ENCODE measurements around the gene PGLYRP4. TPM values are rescaled to one million over a fixed set of nuclear protein-coding genes. Genes with fewer than 3 reads are reported as not detected.

Gene PGLYRP4
- total and polyA plus RNA-seq, 9 donors, result not detected

GRCh38 chr1:153396461-153396860 is 47.8 kb upstream of the PGLYRP4 start:
- no peaks in the 10 kb centered on the region for H3K4me1 ChIP-seq (ENCODE audit: insufficient read depth)
- no peak overlapping the region for H3K4me3 ChIP-seq
- intact Hi-C loops (cut with DNase I), result no loop called here
- TF ChIP-seq CTCF (IDR thresholded peaks at IDR 0.05) (no peak), EP300 (IDR thresholded peaks at IDR 0.05) (no peak), POLR2A (IDR thresholded peaks at IDR 0.05) (no peak)
- DNase-seq, result no peak
- H3K36me3 ChIP-seq, result no peaks in the 10 kb centered on the region
- 79 to 85% (median 81%) methylated on average over 6 of the region's 6 CpGs for WGBS, 3 donors
- no peaks in the 10 kb centered on the region for H3K27me3 ChIP-seq
- no peak overlapping the region for H3K27ac ChIP-seq
- no peaks in the 10 kb centered on the region for H3K9me3 ChIP-seq

GRCh38 chr1:153395776-153396175 is 47.1 kb upstream of the PGLYRP4 start:
- intact Hi-C loops (cut with DNase I), result no loop called here
- Histone ChIP-seq H3K27ac (no peak overlapping the region), H3K36me3 (no peaks in the 10 kb centered on the region), H3K9me3 (no peaks in the 10 kb centered on the region), H3K27me3 (no peaks in the 10 kb centered on the region), H3K4me3 (no peak overlapping the region), H3K4me1 (ENCODE audit: insufficient read depth) (no peaks in the 10 kb centered on the region)
- DNase-seq, result no peak
- no peak for TF ChIP-seq POLR2A (IDR thresholded peaks at IDR 0.05)
- no peak for TF ChIP-seq EP300 (IDR thresholded peaks at IDR 0.05)
- no peak for TF ChIP-seq CTCF (IDR thresholded peaks at IDR 0.05)
- 68 to 76% (median 72%) methylated on average over 6 of the region's 6 CpGs for WGBS, 3 donors

GRCh38 chr1:153395136-153395685 is 46.6 kb upstream of the PGLYRP4 start:
- no peak for DNase-seq
- TF ChIP-seq EP300 (IDR thresholded peaks at IDR 0.05) (no peak), CTCF (IDR thresholded peaks at IDR 0.05) (no peak), POLR2A (IDR thresholded peaks at IDR 0.05) (no peak)
- Histone ChIP-seq H3K27ac (no peak overlapping the region), H3K36me3 (no peaks in the 10 kb centered on the region), H3K4me3 (no peak overlapping the region), H3K27me3 (no peaks in the 10 kb centered on the region), H3K4me1 (ENCODE audit: insufficient read depth) (no peaks in the 10 kb centered on the region), H3K9me3 (no peaks in the 10 kb centered on the region)
- WGBS, 3 donors, result 70 to 74% (median 73%) methylated on average over 7 of the region's 7 CpGs
- intact Hi-C loops (cut with DNase I), result no loop called here

- H3K9me3 ChIP-seq, result no peaks in the 10 kb centered on the region
- 63 to 68% (median 63%) methylated on average over 5 of the region's 5 CpGs for WGBS, 3 donors
- H3K27ac ChIP-seq, result no peak overlapping the region
- no peaks in the 10 kb centered on the region for H3K27me3 ChIP-seq
- TF ChIP-seq EP300 (IDR thresholded peaks at IDR 0.05), result no peak
- no peak for TF ChIP-seq POLR2A (IDR thresholded peaks at IDR 0.05)
- no peak for TF ChIP-seq CTCF (IDR thresholded peaks at IDR 0.05)
- intact Hi-C loops (cut with DNase I), result no loop called here
- no peak overlapping the region for H3K4me3 ChIP-seq
- no peak for DNase-seq
- H3K4me1 ChIP-seq (ENCODE audit: insufficient read depth), result no peaks in the 10 kb centered on the region
- no peaks in the 10 kb centered on the region for H3K36me3 ChIP-seq
Measured at GRCh38 chr1:153394391-153394790, 45.8 kb upstream of the PGLYRP4 start.

Measured in ovary (tissue), 9 donors.